T-helper 1 cell (primary cell): ENCODE data around the gene COX19.

Experiments used
- DNase-seq, 5 donors: peaks; one replicate each; pipeline ENCODE4 v3.0.0-alpha.2; 2012 to 2020
- total RNA-seq, 4 donors: gene quantifications; one replicate each; lab custom pipeline; 2026; lab: John Stamatoyannopoulos, UW

The COX19 gene, protein sequence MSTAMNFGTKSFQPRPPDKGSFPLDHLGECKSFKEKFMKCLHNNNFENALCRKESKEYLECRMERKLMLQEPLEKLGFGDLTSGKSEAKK
- 42.3 to 63.4 (median 53.3) reads per million in 4 donors for total RNA-seq

GRCh38 chr7:974820-975681 lies at the start of gene COX19:
Gene COX19 (minus strand): TSS chr7:975549. CDS start chr7:975509, 40 bp downstream.
- DNase-seq, result peak; percentile 80 to 90 (median 85)

DNA sequence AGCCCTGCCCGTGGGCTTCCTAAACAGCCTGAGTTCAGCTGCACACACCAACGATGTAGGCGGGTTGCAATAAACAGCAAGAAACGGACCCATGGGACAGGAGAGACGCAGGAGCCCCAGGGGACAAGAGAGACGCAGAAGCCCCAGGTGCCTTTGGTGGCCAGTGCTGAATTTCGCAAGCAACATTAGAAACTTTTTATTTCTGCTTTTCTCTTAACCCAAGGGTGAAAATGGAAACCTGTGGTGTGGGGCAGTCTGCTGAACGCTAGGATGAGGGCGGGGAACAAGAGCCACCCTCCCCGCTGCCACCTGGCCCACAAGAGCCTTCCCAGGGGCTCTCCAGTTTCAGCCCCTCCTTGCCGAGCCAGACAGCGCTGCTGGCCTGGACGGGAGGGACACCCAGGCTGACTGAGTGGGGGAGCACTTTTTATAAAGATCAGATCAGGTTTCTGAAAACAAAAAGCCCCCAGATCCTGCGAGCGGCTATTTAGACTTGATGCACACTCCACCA lies 49.0 kb upstream of the COX19 start:
- DNase-seq, result no peak

DNA sequence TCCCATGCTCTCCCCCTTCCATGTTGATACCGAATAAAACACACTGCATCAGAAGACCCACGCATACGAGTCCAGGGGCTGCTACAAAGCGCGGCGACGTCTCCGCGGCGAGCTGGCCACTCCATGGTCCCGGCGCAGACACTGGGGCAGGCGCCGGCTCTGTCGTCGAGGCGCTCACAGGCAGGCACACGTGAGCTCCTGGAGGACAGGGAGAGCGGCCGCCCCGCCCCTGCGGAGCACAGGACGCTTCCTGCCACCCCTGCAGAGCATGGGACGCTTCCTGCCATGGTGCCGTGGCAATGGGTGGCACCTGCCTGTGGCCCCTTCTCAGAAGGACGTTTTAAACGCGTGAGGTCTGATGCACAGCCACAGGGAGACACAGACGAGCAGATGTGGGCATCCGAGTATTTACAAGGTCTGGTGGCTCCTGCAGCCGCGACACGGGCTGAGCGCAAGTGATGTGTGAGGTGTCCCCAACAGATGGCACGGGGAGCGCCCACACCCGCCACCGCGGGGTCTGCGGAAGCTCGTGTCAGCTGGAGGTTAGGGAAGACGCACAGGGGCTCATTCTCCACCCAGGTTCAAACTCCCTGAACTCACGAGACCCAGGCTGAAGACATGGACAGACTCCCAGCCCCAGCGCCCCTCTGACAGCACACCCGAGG lies 47.6 kb upstream of the COX19 start:
- DNase-seq, result no peak

DNA sequence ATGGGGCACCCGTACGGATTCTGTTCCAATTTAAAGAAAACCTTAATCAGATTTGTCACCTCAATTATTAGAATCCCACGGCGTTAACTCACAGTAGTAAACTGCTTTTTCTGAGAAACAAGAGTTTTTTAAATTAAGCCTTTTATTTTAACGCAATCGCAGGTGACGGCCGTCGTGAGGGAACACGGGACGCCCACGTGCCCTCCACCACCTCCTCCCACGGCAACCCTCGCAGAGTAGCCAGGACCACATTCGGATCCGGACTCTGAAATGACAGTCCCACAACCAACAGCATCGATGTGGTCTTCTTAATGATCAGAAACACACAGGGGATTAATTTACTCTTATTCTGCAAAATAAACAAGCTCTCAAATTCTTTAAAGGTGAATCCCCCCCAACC lies 47.0 kb upstream of the COX19 start:
- DNase-seq, result no peak

GRCh38 chr7:1021931-1022330 lies 46.6 kb upstream of the COX19 start:
- no peak for DNase-seq

DNA sequence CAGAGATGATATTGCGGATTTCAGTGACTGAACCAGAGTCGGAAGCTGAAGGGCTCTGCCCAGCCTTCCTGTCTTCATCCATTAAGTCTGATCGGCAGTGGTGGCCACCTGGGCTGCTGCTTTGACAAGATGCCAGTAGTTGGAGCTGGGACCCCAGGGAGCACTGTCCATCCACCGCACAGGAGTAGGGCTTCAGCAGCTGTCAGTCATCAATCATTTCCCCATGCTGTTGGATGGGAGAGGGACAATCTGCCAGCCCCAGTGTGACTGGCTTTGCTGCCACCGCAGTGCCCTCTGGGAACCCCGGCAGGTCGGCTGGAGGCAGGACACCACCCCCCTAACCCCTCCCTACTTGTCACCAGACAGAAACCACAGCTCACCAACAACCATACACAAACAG lies 46.0 kb upstream of the COX19 start:
- no peak for DNase-seq

- no peak for DNase-seq
Observed at GRCh38 chr7:1020849-1021251, 45.5 kb upstream of the COX19 start.

GRCh38 chr7:1019789-1020610 lies 44.7 kb upstream of the COX19 start:
- DNase-seq, result no peak

DNA sequence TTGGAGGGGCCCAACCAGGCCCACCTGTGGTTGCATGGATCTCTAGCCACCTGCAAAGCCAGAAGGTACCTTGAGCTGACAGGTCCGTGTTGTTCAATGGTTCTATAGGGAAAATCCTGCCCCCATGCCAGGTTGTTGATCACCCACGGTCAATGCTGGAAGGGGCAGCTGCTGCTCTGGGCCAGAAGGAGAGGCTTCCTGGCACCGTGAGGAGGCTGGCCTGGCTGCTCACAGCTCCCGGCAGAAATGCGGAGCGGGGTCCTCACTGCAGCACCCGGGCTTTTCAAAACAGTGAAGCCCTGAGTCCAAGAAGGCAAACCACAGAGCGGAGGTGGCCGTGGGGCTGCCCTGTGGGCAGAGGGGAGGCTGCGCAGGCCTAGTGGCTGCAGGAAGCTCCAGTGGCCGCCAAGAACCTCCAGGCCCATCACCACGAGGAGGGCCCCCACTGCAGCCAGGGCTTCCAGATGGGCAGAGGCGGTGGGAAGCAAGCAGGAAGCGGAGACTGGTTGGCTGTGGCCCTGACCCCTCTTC lies 44.0 kb upstream of the COX19 start:
- DNase-seq, result no peak

- DNase-seq, result no peak
Observed at GRCh38 chr7:1018334-1018695, 43.0 kb upstream of the COX19 start.

GRCh38 chr7:1017586-1018333 lies 42.4 kb upstream of the COX19 start:
- DNase-seq, result no peak

DNA sequence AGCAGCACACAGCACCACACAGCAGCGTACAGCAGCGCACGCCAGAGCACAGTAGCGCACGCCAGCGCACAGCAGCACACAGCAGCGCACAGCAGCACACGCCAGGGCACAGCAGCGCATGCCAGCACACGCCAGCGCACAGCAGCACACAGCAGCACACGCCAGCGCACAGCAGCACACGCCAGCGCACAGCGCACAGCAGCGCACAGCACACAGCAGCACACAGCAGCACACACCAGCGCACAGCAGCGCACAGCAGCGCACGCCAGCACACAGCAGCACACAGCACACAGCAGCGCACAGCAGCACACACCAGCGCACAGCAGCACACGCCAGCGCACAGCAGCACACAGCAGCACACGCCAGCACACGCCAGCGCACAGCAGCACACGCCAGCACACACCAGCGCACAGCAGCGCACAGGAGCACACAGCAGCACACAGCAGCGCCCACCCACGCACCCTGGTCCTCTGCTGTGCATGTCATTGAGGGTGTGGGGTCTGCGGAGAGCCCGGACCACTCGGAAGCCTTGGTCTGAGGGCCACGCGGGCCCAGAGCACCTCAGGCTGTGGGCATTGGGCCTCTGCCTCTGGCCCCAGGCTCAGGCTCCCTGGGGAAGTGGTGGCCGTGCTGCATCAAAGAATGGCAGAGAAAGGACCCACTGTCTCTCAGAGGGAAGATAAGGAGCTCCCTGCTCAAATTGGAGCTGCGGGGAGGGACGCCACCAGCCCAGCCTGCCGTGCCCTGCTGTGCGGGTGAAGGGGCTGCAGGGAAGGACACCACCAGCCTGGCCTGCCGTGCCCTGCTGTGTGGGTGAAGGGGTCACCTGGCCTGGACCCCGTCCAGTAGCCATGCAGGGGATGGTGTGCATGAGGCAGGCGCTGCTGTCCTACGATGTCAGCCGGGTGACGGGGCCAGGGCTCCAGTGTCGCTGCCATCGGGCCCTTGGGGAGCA lies 41.5 kb upstream of the COX19 start:
- no peak for DNase-seq

- DNase-seq, result no peak
Observed at GRCh38 chr7:1015196-1016121, 40.1 kb upstream of the COX19 start.

DNA sequence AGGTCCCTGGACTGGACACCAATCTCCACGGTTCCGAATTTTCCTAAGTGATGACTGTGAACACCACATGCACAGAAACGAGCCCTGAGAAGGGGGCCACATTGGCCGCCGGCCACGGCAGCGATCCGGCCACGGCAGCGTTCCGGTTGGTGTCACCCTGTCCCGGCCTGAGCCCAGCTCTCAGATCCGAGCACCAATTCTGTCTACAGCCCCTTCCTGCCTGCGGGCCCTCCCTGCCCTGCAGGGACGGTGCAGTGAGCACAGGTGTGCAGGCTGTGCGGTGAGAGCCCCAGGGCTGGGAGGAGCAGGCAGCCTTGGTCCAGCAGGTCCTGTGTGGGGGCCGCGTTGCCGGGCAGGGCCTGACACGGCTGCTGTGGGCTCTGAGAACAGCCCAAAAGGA lies 39.3 kb upstream of the COX19 start:
- DNase-seq, result no peak

DNA sequence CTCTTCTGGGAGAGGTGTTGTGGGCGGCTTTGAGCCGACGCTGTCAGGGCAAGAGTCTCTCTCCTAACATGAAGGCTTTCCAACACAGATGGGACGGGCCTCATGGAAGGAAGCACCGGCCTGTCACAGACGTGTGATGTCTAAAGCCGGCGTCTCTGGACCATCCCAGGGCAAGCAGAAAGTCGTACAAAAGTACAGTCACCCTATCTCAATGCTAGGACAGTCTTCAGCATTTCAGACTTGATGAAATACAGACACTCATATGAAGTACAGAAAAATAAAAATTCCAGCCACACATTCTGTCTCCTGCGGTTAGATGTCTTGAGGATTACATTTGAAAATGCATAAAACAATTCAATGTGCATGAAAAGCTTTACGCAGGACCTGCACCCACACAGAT lies 38.2 kb upstream of the COX19 start:
- no peak for DNase-seq

DNA sequence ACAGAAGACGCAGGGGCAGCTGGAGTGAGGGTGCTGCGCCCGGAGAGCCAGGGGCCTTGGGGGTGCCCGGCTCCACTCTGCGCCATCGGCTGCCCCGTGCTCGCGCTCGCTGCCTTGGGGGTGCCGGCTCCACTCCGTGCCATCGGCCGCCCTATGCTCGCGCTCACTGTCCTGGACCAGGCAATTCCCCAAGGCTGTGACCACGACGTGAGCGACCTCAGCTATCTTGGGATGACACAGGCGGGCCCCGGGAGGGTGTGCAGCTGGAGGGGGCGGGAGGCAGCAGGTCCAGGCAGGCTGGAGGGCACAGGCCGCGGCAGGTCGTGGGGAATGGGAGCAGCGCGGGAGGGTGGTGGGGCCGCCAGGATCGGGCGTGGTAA lies 37.4 kb upstream of the COX19 start:
- DNase-seq, result no peak

- no peak for DNase-seq
Observed at GRCh38 chr7:1012004-1012715, 36.8 kb upstream of the COX19 start.

GRCh38 chr7:1011297-1012003 lies 36.1 kb upstream of the COX19 start:
- DNase-seq, result no peak
